Measurements from ENCODE around the gene CMC1. TPM values are rescaled to one million over a fixed set of nuclear protein-coding genes. Genes with fewer than 3 reads are reported as not detected.

Gene CMC1
- 2.9 and 4.7 TPM in 2 replicates for total RNA-seq

GRCh38 chr3:28241221-28242160, at the start of gene CMC1:
TSS of gene CMC1 (plus strand) at chr3:28241619. CDS start at chr3:28241794, 175 bp downstream.

GRCh38 chr3:28348629-28349468, 107.4 kb downstream of the CMC1 start, which contains the start of the genes AZI2 and ZCWPW2:
TSS of gene AZI2 (minus strand) at chr3:28348824. CDS start at chr3:28340617, 8,207 bp downstream.
TSS of gene ZCWPW2 (plus strand) at chr3:28348721. CDS start at chr3:28413069, 64,348 bp downstream.

Other genes with a start within 250 kb of the CMC1 start
- gene ZCWPW2, start 107.1 kb downstream of the CMC1 start, total RNA-seq = 0.13 TPM in 1 of 2 replicates, not detected in the other
- 28.8 and 53.4 TPM in 2 replicates for gene AZI2, start 107.2 kb downstream of the CMC1 start, total RNA-seq